HCT116 (cell line): ENCODE results near the gene ING4. TPM values are rescaled to one million over a fixed set of nuclear protein-coding genes. Genes with fewer than 3 reads are reported as not detected.

Source experiments
- ATAC-seq: fragments of 200-7000 bp; cut with Tn5 transposase; 2 replicates; pipeline ENCODE4 v1.9.1; 2020; ENCODE audit warnings: mild to moderate bottlenecking, moderate library complexity
- BruUV-seq: library from RNA; stranded (reverse); fragments of 400-500 nt; replicated peaks from 2 replicates; lab custom pipeline; 2021; lab: Mats Ljungman, UMichigan
- CTCF ChIA-PET: fragments of 300-600 bp; sonication (Branson Sonifier 250); formaldehyde crosslinking; loops from one replicate; lab custom pipeline; 2021; ENCODE audit warnings: antibody characterized with exemption; lab: Charles Lee
- POLR2A ChIA-PET: fragments of 300-600, 350-600 bp; sonication (Branson Sonifier 250); formaldehyde crosslinking; loops from one replicate; lab custom pipeline; 2021; ENCODE audit warnings: antibody characterized with exemption; lab: Charles Lee
- RAD21 ChIA-PET, 2 experiments: fragments of 300-600 bp; sonication (Branson Sonifier 250); formaldehyde crosslinking; loops; one replicate each; lab custom pipeline; 2023; ENCODE audit warnings: low total read pairs in 2 of 2; ENCODE audit not compliant: uncharacterized antibody in 2 of 2, unreplicated experiment in 2 of 2, low non-redundant PET in 1 of 2; lab: Charles Lee
- DNase-seq: peaks from one replicate; pipeline ENCODE4 v3.0.0-alpha.2; 2010; ENCODE audit warnings: low read depth, low spot score
- H2AFZ ChIP-seq: fragments of 200-600 bp; shearing (Covaris generic), sonication (generic); 2 replicates; pipeline ENCODE4 v1.6.1; 2017; ENCODE audit warnings: low read depth, mixed run types, mixed read lengths, antibody characterized with exemption, low read length; ENCODE audit not compliant: poor library complexity, severe bottlenecking
- H3K27ac ChIP-seq: 2 replicates; pipeline ENCODE4 v1.5.1; 2012; ENCODE audit warnings: low read depth, low read length
- H3K27me3 ChIP-seq: fragments of 200-600 bp; sonication (generic); 2 replicates; pipeline ENCODE4 v1.6.1; 2016; ENCODE audit warnings: mixed run types, low read length, mixed read lengths; ENCODE audit not compliant: insufficient read depth
- H3K36me3 ChIP-seq, 2 experiments: fragments of 200-500 bp in 1 of 2; fragments of 200-600 bp in 1 of 2; sonication (Bioruptor generic) in 1 of 2; sonication (generic) in 1 of 2; 2 replicates each; pipeline versions ENCODE4 v1.5.1 to v1.6.1; 2014 to 2016; ENCODE audit warnings: low read length in 2 of 2, inconsistent platforms in 1 of 2, mixed read lengths in 1 of 2, mixed run types in 1 of 2; ENCODE audit not compliant: insufficient read depth in 2 of 2, control insufficient read depth in 1 of 2
- H3K4me1 ChIP-seq, 2 experiments: fragments of 200-600 bp in 1 of 2; sonication (generic) in 1 of 2; 2 replicates each; pipeline versions ENCODE4 v1.5.1 to v1.6.1; 2012 to 2017; ENCODE audit warnings: low read length in 2 of 2, inconsistent platforms in 1 of 2, mild to moderate bottlenecking in 1 of 2, mixed read lengths in 1 of 2, mixed run types in 1 of 2, moderate library complexity in 1 of 2; ENCODE audit not compliant: insufficient read depth in 2 of 2, control insufficient read depth in 1 of 2
- H3K4me2 ChIP-seq: fragments of 200-600 bp; sonication (generic); 2 replicates; pipeline ENCODE4 v1.6.1; 2017; ENCODE audit warnings: mixed run types, low read length, mixed read lengths
- H3K4me3 ChIP-seq, 2 experiments: fragments of 200-600 bp in 1 of 2; sonication (generic) in 1 of 2; replicated peaks in 1 of 2; 2 replicates each; pipeline ENCODE4 v1.5.1; 2011 to 2016; ENCODE audit warnings: low read length in 2 of 2, control low read depth in 1 of 2, low read depth in 1 of 2, mild to moderate bottlenecking in 1 of 2, mixed read lengths in 1 of 2, mixed run types in 1 of 2
- H3K79me2 ChIP-seq: fragments of 200-600 bp; sonication (generic); 2 replicates; pipeline ENCODE4 v1.6.1; 2017; ENCODE audit warnings: mild to moderate bottlenecking, mixed run types, low read length, moderate library complexity, mixed read lengths; ENCODE audit not compliant: insufficient read depth
- H3K9ac ChIP-seq: fragments of 200-600 bp; sonication (generic); 2 replicates; pipeline ENCODE4 v1.6.1; 2016; ENCODE audit warnings: low read length, mixed read lengths
- H3K9me2 ChIP-seq: fragments of 200-600 bp; sonication (generic), shearing (Covaris generic); 2 replicates; pipeline ENCODE4 v1.6.1; 2017; ENCODE audit warnings: mixed run types, mild to moderate bottlenecking, moderate library complexity; ENCODE audit not compliant: insufficient read depth
- H3K9me3 ChIP-seq, 2 experiments: fragments of 200-500 bp in 1 of 2; fragments of 200-600 bp in 1 of 2; sonication (Bioruptor generic) in 1 of 2; sonication (generic) in 1 of 2; 2 replicates each; pipeline ENCODE4 v1.6.1; 2014 to 2017; ENCODE audit warnings: low read length in 2 of 2, mixed read lengths in 2 of 2, inconsistent platforms in 1 of 2, low read depth in 1 of 2, mild to moderate bottlenecking in 1 of 2, mixed run types in 1 of 2, moderate library complexity in 1 of 2; ENCODE audit not compliant: control insufficient read depth in 1 of 2, insufficient read depth in 1 of 2
- H4K20me1 ChIP-seq: fragments of 200-600 bp; sonication (generic), shearing (Covaris generic); 2 replicates; pipeline ENCODE4 v1.6.1; 2017; ENCODE audit warnings: mixed run types, mild to moderate bottlenecking, moderate library complexity; ENCODE audit not compliant: insufficient read depth
- EGR1 ChIP-seq: IDR thresholded peaks from 2 replicates; pipeline ENCODE4 v1.6.1; 2012; ENCODE audit warnings: low read depth
- EZH2 ChIP-seq: fragments of 200-600 bp; sonication (generic); IDR thresholded peaks from 2 replicates; pipeline ENCODE4 v1.6.1; 2017; ENCODE audit warnings: antibody characterized with exemption, mixed run types
- POLR2AphosphoS5 ChIP-seq: IDR thresholded peaks from 2 replicates; pipeline ENCODE4 v1.6.1; 2011; ENCODE audit warnings: mild to moderate bottlenecking, low read depth, low read length, moderate library complexity
- YY1 ChIP-seq: IDR thresholded peaks from 2 replicates; pipeline ENCODE4 v1.6.1; 2011; ENCODE audit warnings: low read length, low read depth, moderate library complexity, mild to moderate bottlenecking; ENCODE audit not compliant: insufficient replicate concordance; ENCODE audit errors: extremely low read depth
- intact Hi-C: fragments of 100-400 bp; cut with micrococcal nuclease; formaldehyde crosslinking; loops from 2 replicates; pipeline ENCODE4 v1.10.0; 2022
- total RNA-seq: library from RNA; stranded (reverse); gene quantifications from one replicate; pipeline ENCODE4 v1.2.1, GENCODE V29; 2021; ENCODE audit not compliant: unreplicated experiment
- TF ChIP-seq, protein P1 (sequence below): IDR thresholded peaks from 2 replicates; pipeline ENCODE4 v1.6.1; 2011; ENCODE audit warnings: mild to moderate bottlenecking, low read length, moderate library complexity; ENCODE audit not compliant: insufficient replicate concordance; ENCODE audit errors: extremely low read depth
- TF ChIP-seq, protein P2 (sequence below): IDR thresholded peaks from 2 replicates; pipeline ENCODE4 v1.6.1; 2012; ENCODE audit warnings: low read depth
- TF ChIP-seq, protein P3 (sequence below), 3 experiments: fragments of 200-600 bp in 1 of 3; sonication (generic) in 1 of 3; IDR thresholded peaks in 2 of 3; conservative IDR thresholded peaks in 1 of 3; 2 replicates each; pipeline ENCODE4 v1.5.1; 2012 to 2017; ENCODE audit warnings: low read depth in 2 of 3, low read length in 2 of 3, antibody characterized with exemption in 1 of 3, borderline replicate concordance in 1 of 3, control low read depth in 1 of 3, mild to moderate bottlenecking in 1 of 3, mixed read lengths in 1 of 3, mixed run types in 1 of 3, moderate library complexity in 1 of 3; ENCODE audit not compliant: insufficient read depth in 1 of 3
- TF ChIP-seq, protein P4 (sequence below): IDR thresholded peaks from 2 replicates; pipeline ENCODE4 v1.6.1; 2012

ING4 gene
- total RNA-seq, 1 experiment from 2014 or later: 17.9 TPM

DNA sequence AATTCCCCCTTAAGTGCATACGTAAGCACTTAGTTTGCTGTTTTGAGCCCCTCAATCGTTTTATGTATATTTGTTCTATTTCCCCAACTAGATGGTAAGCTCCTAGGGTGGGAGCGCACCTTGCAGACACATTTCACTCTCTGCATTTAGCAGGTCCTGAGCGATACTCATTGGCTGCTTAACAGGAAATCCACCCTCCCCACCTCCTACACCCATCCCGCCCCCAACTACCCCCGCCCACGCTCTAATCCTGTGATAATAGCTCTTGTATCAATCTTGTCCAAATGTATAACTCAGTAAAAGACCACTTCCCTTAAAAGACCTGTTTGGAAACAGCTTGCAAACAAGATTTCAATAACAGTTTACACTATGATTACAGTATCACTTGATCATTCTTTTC lies 35.3 kb downstream of the ING4 start:
- no peaks in the 10 kb centered on the region for H3K9me2 ChIP-seq
- TF ChIP-seq POLR2AphosphoS5 (no peak), EZH2 (no peak), EGR1 (no peak), YY1 (no peak)
- TF ChIP-seq, protein P1, sequence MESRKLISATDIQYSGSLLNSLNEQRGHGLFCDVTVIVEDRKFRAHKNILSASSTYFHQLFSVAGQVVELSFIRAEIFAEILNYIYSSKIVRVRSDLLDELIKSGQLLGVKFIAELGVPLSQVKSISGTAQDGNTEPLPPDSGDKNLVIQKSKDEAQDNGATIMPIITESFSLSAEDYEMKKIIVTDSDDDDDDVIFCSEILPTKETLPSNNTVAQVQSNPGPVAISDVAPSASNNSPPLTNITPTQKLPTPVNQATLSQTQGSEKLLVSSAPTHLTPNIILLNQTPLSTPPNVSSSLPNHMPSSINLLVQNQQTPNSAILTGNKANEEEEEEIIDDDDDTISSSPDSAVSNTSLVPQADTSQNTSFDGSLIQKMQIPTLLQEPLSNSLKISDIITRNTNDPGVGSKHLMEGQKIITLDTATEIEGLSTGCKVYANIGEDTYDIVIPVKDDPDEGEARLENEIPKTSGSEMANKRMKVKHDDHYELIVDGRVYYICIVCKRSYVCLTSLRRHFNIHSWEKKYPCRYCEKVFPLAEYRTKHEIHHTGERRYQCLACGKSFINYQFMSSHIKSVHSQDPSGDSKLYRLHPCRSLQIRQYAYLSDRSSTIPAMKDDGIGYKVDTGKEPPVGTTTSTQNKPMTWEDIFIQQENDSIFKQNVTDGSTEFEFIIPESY: no peak
- TF ChIP-seq, protein P2, sequence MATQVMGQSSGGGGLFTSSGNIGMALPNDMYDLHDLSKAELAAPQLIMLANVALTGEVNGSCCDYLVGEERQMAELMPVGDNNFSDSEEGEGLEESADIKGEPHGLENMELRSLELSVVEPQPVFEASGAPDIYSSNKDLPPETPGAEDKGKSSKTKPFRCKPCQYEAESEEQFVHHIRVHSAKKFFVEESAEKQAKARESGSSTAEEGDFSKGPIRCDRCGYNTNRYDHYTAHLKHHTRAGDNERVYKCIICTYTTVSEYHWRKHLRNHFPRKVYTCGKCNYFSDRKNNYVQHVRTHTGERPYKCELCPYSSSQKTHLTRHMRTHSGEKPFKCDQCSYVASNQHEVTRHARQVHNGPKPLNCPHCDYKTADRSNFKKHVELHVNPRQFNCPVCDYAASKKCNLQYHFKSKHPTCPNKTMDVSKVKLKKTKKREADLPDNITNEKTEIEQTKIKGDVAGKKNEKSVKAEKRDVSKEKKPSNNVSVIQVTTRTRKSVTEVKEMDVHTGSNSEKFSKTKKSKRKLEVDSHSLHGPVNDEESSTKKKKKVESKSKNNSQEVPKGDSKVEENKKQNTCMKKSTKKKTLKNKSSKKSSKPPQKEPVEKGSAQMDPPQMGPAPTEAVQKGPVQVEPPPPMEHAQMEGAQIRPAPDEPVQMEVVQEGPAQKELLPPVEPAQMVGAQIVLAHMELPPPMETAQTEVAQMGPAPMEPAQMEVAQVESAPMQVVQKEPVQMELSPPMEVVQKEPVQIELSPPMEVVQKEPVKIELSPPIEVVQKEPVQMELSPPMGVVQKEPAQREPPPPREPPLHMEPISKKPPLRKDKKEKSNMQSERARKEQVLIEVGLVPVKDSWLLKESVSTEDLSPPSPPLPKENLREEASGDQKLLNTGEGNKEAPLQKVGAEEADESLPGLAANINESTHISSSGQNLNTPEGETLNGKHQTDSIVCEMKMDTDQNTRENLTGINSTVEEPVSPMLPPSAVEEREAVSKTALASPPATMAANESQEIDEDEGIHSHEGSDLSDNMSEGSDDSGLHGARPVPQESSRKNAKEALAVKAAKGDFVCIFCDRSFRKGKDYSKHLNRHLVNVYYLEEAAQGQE: no peak
- TF ChIP-seq, protein P3, sequence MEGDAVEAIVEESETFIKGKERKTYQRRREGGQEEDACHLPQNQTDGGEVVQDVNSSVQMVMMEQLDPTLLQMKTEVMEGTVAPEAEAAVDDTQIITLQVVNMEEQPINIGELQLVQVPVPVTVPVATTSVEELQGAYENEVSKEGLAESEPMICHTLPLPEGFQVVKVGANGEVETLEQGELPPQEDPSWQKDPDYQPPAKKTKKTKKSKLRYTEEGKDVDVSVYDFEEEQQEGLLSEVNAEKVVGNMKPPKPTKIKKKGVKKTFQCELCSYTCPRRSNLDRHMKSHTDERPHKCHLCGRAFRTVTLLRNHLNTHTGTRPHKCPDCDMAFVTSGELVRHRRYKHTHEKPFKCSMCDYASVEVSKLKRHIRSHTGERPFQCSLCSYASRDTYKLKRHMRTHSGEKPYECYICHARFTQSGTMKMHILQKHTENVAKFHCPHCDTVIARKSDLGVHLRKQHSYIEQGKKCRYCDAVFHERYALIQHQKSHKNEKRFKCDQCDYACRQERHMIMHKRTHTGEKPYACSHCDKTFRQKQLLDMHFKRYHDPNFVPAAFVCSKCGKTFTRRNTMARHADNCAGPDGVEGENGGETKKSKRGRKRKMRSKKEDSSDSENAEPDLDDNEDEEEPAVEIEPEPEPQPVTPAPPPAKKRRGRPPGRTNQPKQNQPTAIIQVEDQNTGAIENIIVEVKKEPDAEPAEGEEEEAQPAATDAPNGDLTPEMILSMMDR (IDR thresholded peaks at IDR 0.05 in 2 of 3, conservative IDR thresholded peaks at IDR 0.05 in 1 of 3; ENCODE audit: borderline replicate concordance in 1 of 3, insufficient read depth in 1 of 3, low read depth in 2 of 3, low read length in 2 of 3): no peak
- TF ChIP-seq, protein P4, sequence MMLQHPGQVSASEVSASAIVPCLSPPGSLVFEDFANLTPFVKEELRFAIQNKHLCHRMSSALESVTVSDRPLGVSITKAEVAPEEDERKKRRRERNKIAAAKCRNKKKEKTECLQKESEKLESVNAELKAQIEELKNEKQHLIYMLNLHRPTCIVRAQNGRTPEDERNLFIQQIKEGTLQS: no peak
- TF ChIP-seq, all 23 proteins: peak for 0
- no TSS peak for BruUV-seq
- intact Hi-C loops: no loop called here
- Histone ChIP-seq H3K4me2 (no peak overlapping the region), H3K27ac (no peak overlapping the region), H3K36me3 (no peaks in the 10 kb centered on the region), H3K4me1 (peaks cover 10 to 15% of the 10 kb centered on the region in 2 experiments; a peak in 3 of 4 replicates), H3K79me2 (no peaks in the 10 kb centered on the region), H3K9ac (no peak overlapping the region), H3K9me3 (no peaks in the 10 kb centered on the region), H2AFZ (no peak overlapping the region), H4K20me1 (no peaks in the 10 kb centered on the region), H3K27me3 (no peaks in the 10 kb centered on the region), H3K4me3 (no peak overlapping the region)
- POLR2A ChIA-PET: no interaction called here
- CTCF ChIA-PET: no interaction called here
- RAD21 ChIA-PET: interaction anchor here in 1 of 2 experiments (0.6 kb wide), 1 partner anchor 151 kb away, joined by 3 read pairs; no protein-coding TSS in a partner anchor
- DNase-seq (no peak), ATAC-seq (no peak)
